HAP-1 (cell line): ENCODE measurements around the gene MTERF4.

Source experiments
- DNase-seq, 2 experiments: peaks; one replicate each; pipeline ENCODE4 v3.0.0-alpha.2; 2016 to 2020; ENCODE audit warnings: low spot score in 2 of 2
- H3K27me3 ChIP-seq: fragments of 250-450 bp; sonication (Bioruptor Pico); 2 replicates; pipeline ENCODE4 v1.5.1; 2020; ENCODE audit warnings: low read depth, mild to moderate bottlenecking, moderate library complexity
- H3K36me3 ChIP-seq: fragments of 250-450 bp; sonication (Bioruptor Pico); replicated peaks from 2 replicates; pipeline ENCODE4 v1.5.1; 2020; ENCODE audit warnings: mild to moderate bottlenecking
- H3K4me1 ChIP-seq: fragments of 250-450 bp; sonication (Bioruptor Pico); 2 replicates; pipeline ENCODE4 v1.5.1; 2020; ENCODE audit warnings: mild to moderate bottlenecking
- H3K4me3 ChIP-seq: fragments of 250-450 bp; sonication (Bioruptor Pico); 2 replicates; pipeline ENCODE4 v1.5.1; 2020; ENCODE audit warnings: mild to moderate bottlenecking, moderate library complexity
- H3K9me3 ChIP-seq: fragments of 250-450 bp; sonication (Bioruptor Pico); 2 replicates; pipeline ENCODE4 v1.5.1; 2020; ENCODE audit warnings: mild to moderate bottlenecking, moderate library complexity
- in situ Hi-C: fragments of 300-500 bp; cut with MboI; formaldehyde crosslinking; loops from 3 replicates; pipeline ENCODE4 v1.14.3; 2020; ENCODE audit warnings: low sequenced_read_pairs, inconsistent platforms, mixed read lengths

The MTERF4 gene

DNA sequence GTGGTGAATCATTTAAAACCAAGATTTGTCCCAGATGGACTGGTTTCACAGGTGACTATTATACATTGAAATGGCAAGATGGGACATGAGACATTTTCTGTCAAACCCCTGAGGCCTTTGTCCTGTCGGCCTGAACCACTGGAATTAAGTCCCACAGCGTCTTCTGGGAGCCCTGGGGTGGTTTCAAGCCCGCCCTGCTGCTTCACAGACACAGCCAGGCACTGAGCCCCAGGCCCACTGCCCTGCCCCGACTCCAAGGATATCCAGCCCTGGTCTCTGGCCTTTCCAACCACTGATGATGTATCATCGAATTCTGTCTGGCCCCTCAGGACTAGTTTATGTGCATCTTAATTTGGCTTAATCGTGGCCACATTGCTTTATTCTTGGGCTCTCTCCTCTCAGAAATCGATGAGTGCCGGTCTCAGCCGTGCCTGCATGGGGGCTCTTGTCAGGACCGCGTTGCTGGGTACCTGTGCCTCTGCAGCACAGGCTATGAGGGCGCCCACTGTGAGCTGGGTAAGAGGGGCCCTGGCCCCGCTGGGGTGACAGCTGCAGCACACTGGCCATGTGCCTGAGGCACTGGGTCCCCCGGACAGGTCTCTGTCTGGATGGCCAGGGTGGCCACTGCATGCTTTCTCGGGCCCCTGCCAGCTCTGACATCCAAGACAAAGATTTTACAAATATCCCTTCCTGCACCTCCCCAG lies 39.5 kb downstream of the MTERF4 start:
- H3K36me3 ChIP-seq, result no peaks in the 10 kb centered on the region
- in situ Hi-C loops, result no loop called here
- no peaks in the 10 kb centered on the region for H3K4me1 ChIP-seq
- H3K4me3 ChIP-seq, result no peak overlapping the region
- DNase-seq, result no peak
- no peaks in the 10 kb centered on the region for H3K9me3 ChIP-seq
- H3K27me3 ChIP-seq, result peaks cover 6% of the 10 kb centered on the region; the same call in 1 of the 2 replicates

DNA sequence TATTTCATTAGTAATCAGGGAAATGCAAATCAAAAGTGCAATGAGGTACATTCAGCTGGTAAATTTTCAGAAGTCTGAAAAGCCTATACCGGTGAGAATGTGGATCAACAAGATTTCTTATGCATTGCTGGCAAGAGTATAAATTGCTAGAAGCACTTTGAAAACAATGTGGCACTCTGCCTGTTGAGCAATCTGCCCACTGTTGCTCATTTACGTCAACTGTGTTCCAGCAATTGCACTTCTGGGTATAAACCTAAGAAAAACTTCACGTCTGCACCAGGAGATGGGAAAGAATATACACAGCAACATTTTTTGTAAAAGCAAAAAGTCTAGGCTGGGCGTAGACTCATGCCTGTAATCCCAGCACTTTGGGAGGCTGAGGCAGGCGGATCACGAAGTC lies 40.8 kb downstream of the MTERF4 start:
- in situ Hi-C loops, result no loop called here
- Histone ChIP-seq H3K4me1 (no peaks in the 10 kb centered on the region), H3K9me3 (no peaks in the 10 kb centered on the region), H3K36me3 (no peaks in the 10 kb centered on the region), H3K27me3 (peaks cover 6% of the 10 kb centered on the region; the same call in 1 of the 2 replicates), H3K4me3 (no peak overlapping the region)
- DNase-seq, result no peak

DNA sequence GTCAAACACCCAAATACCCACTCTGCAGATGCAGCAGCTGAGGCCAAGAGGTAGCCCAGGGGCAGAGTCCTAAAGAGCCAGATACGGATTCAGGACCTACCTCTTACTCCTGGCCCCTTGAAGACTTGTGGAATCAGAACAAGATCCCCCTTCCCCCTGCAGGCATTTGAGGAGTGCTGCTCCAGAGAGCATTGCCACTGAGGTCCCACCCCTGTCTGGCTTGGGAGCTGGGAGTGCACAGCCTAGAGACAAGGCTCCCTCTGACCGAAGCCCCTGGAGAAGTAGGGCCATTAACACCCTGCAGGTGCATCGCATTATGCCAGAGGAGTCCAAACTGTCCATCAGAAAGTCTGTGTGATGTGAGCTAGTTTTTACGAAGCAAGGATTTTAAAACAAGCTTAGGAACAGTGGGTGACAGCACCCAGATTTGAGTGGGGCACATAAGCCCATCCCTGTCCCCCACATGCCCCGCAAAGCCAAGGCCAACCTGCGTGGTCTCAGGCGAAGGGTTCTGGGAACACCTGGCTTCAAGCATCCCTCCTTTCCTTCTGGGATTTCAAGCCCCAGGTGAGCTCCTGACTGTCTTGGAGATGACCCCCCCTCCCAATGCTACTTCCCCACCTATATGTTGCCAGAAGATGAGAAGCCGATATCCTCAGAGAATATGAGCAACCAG lies 48.4 kb downstream of the MTERF4 start:
- Histone ChIP-seq H3K9me3 (no peaks in the 10 kb centered on the region), H3K4me3 (no peak overlapping the region), H3K27me3 (peaks cover 3% of the 10 kb centered on the region; the same call in 1 of the 2 replicates), H3K4me1 (no peaks in the 10 kb centered on the region), H3K36me3 (no peaks in the 10 kb centered on the region)
- in situ Hi-C loops, result no loop called here
- no peak for DNase-seq

DNA sequence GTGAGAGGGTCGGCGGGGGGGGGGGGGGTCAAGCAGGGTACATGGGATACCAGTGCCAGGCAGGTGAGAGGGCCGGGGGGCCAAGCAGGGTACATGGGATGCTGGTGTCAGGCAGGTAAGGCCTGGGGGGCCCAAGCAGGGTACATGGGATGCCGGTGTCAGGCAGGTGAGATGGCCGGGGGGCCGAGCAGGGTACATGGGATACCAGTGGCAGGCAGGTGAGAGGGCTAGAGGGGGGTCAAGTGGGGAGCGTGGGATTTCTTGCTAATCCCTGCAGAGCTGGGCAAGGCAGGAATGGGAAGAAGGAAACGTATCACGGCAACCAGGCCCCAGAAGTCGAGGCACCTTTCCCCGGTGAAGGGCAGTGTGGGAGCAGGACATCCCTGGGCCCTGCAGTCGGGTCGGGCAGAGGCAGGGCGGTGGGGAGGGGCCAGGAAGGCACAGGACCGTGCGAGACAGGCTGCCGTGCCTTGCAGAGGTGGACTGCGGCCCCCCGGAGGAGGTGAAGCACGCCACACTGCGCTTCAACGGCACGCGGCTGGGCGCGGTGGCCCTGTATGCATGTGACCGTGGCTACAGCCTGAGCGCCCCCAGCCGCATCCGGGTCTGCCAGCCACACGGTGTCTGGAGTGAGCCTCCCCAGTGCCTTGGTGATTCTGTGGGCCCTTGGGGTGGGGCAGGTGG lies 49.3 kb downstream of the MTERF4 start:
- Histone ChIP-seq H3K4me1 (no peaks in the 10 kb centered on the region), H3K27me3 (peaks cover 3% of the 10 kb centered on the region; the same call in 1 of the 2 replicates), H3K9me3 (no peaks in the 10 kb centered on the region), H3K36me3 (no peaks in the 10 kb centered on the region), H3K4me3 (no peak overlapping the region)
- in situ Hi-C loops, result no loop called here
- no peak for DNase-seq

DNA sequence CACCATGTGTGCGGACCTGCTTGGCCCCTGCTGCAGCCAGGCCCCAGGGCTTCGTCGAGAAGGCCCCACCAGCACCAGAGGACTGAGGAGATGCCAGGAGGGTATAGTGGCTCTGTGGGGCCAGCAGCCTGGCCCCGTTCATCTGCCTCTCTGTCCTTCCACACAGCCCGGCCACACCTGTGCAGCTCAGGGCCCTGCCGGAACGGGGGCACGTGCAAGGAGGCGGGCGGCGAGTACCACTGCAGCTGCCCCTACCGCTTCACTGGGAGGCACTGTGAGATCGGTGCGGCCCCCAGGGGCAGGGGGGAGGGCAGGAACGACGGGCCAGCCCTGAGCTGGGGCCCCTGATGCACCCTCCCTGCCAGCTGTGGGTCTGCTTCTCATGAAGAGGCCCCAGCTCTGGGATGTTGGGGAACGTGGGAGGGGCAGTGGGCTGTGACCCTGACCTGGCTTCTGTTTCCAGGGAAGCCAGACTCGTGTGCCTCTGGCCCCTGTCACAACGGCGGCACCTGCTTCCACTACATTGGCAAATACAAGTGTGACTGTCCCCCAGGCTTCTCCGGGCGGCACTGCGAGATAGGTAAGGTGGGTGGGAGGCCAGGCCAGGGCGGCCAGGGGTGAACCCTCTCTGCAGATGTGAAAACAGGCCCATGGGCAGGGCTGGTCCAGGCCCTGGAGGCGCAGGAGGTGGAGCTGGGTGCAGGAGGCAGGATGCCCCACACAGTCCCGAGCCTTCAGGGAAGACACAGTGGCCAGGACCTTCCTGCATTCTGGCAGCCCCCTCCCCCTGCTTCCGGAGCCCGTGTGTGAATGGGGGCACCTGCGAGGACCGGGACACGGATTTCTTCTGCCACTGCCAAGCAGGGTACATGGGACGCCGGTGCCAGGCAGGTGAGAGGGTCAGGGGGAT lies 50.3 kb downstream of the MTERF4 start:
- Histone ChIP-seq H3K9me3 (no peaks in the 10 kb centered on the region), H3K4me1 (no peaks in the 10 kb centered on the region), H3K36me3 (no peaks in the 10 kb centered on the region), H3K4me3 (no peak overlapping the region), H3K27me3 (peaks cover 3% of the 10 kb centered on the region; the same call in 1 of the 2 replicates)
- no peak for DNase-seq
- in situ Hi-C loops, result no loop called here

DNA sequence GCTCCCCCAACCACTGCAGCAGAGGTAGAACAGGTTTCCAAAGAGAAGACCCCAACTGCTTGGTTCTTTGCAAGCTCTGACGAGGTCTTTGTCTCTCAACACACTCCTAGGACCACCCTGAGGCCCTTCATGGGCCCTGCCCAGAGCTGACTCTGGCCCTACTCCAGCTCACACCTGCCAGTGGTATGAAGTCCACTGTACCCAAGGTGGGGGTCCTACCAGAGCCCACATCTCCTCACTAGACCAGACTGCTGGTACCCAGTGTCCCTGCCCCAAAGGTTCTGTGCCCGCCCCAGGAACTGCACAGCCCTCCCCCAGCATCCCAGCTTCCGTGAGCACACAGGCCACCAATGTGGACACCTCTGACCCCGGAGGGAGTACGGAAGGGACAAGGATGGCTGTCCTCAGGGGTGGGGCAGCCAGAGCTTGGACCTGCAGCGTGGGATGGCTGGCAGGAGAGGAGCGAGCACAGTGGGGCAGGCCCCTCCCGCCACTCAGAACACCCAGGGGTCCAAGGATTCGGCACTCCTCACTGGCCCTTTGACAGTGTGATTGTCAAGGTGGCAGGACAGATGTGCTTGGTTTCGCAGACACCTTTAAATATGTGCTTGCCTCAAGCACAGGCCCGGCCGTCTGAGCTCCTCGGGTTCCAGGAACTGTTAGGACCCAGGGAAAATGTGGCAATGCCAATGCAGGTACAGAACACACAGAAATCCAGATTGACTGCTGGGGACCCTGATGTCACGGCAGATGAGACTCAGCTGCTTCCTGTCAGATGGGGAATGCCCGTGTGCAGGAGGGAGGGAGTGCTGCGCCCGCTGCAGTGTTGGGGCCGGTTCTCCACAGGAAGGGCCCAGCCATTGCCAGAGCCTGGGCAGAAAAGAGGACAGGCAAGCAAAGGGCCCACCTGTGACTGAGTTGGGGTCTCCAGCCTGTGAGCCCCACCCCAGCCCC lies 51.2 kb downstream of the MTERF4 start:
- Histone ChIP-seq H3K4me3 (no peak overlapping the region), H3K36me3 (no peaks in the 10 kb centered on the region), H3K27me3 (peaks cover 3% of the 10 kb centered on the region; the same call in 1 of the 2 replicates), H3K4me1 (no peaks in the 10 kb centered on the region), H3K9me3 (no peaks in the 10 kb centered on the region)
- no peak for DNase-seq
- in situ Hi-C loops, result no loop called here

DNA sequence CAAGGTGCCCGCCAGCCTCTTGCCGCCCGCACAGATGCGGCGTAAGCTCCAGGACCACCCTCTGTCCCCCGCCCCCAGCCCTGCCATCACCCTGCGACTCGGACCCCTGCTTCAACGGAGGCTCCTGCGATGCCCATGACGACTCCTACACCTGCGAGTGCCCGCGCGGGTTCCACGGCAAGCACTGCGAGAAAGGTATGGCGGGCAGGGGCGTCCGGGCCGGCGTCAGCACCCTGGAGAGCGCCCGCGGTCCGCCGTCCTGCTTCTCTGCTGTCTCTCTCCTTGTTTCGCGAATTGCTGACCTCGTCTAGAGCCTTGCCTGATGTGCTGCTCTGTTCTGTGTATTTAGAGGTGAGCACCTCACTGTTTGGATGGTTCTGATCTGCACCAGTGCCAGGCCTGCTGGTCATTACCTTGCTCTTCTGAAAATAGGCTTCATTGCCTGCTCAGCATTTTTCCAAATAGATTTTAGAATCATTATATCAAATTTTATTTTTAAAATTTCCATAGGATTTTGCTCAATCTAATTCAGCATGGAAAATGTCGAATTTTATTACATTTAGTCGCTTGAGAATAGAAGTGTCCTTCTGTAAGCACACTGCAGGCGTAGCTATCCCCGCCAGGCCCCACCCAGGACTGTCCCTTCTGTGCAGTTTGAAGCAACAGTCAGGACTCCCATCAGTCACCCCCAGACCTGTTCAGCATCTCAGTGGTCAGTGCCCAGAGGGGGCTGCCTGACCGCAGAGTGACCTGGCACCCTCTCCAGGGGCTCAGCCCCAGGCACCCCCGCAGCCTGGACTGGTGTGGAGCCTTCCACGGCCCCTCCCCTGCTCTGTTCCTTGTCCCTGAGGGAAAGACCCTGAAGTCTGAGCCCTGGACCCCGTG lies 52.1 kb downstream of the MTERF4 start:
- no peaks in the 10 kb centered on the region for H3K36me3 ChIP-seq
- H3K4me1 ChIP-seq, result no peaks in the 10 kb centered on the region
- in situ Hi-C loops, result loop anchor here (25.0 kb wide), 1 partner anchor 388 kb away; no protein-coding TSS in a partner anchor
- H3K27me3 ChIP-seq, result no peaks in the 10 kb centered on the region
- H3K9me3 ChIP-seq, result no peaks in the 10 kb centered on the region
- DNase-seq, result no peak
- H3K4me3 ChIP-seq, result no peak overlapping the region

DNA sequence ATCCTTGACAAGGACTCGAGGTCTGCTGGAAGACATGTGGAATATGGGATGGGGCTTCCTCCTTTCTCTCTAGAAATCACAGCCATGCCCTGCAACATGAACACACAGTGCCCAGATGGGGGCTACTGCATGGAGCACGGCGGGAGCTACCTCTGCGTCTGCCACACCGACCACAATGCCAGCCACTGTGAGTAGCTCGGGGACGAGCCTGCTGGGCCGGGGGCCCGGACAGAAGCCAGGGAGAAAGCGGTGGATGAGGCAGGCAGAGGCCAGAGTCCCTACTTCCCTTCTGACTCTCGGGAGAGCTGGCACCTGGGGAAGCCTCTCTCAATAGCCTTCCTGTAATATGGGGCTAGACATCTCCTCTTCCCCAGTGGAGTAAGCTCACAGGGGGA lies 53.1 kb downstream of the MTERF4 start:
- no peaks in the 10 kb centered on the region for H3K36me3 ChIP-seq
- H3K4me1 ChIP-seq, result no peaks in the 10 kb centered on the region
- H3K9me3 ChIP-seq, result 0 out of 2 replicates have a peak, but pooled peaks cover 2% of the 10 kb centered on the region
- DNase-seq, result no peak
- no peaks in the 10 kb centered on the region for H3K27me3 ChIP-seq
- no peak overlapping the region for H3K4me3 ChIP-seq
- in situ Hi-C loops, result loop anchor here (25.0 kb wide), 1 partner anchor 387 kb away; no protein-coding TSS in a partner anchor

DNA sequence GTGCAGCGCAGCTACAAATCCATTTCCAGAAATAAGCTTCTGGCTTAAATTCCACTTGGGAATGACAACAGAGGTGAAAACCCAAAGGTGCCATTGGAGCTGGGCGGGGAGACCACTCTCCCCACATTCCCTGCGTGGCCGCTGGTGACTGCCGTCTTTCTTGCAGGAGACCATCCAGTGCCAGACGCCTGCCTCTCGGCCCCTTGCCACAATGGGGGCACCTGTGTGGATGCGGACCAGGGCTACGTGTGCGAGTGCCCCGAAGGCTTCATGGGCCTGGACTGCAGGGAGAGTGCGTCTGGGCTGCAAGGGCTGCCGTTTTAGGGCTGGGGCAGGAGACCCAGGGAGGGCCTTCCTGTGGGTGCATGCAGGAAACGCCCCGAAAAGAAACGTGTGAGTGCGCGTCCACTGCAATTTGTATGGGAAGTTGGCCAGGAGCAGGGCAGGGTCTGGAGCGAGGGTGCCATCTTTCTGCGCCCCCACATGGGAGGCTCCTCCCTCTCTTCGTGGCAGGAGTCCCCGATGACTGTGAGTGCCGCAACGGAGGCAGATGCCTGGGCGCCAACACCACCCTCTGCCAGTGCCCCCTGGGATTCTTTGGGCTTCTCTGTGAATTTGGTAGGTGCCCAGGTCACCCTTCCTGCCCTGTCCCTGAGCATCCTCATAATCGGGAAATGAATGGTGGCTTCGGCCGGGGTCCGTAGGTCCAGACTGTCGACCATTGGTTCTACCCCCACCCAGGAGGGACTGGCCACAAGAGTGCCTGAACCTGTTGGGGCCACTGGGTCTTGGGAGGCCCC lies 53.7 kb downstream of the MTERF4 start:
- no peaks in the 10 kb centered on the region for H3K4me1 ChIP-seq
- 0 out of 2 replicates have a peak, but pooled peaks cover 2% of the 10 kb centered on the region for H3K9me3 ChIP-seq
- no peak for DNase-seq
- no peak overlapping the region for H3K4me3 ChIP-seq
- H3K36me3 ChIP-seq, result no peaks in the 10 kb centered on the region
- no peaks in the 10 kb centered on the region for H3K27me3 ChIP-seq
- in situ Hi-C loops, result loop anchor here (25.0 kb wide), 1 partner anchor 386 kb away; no protein-coding TSS in a partner anchor

DNA sequence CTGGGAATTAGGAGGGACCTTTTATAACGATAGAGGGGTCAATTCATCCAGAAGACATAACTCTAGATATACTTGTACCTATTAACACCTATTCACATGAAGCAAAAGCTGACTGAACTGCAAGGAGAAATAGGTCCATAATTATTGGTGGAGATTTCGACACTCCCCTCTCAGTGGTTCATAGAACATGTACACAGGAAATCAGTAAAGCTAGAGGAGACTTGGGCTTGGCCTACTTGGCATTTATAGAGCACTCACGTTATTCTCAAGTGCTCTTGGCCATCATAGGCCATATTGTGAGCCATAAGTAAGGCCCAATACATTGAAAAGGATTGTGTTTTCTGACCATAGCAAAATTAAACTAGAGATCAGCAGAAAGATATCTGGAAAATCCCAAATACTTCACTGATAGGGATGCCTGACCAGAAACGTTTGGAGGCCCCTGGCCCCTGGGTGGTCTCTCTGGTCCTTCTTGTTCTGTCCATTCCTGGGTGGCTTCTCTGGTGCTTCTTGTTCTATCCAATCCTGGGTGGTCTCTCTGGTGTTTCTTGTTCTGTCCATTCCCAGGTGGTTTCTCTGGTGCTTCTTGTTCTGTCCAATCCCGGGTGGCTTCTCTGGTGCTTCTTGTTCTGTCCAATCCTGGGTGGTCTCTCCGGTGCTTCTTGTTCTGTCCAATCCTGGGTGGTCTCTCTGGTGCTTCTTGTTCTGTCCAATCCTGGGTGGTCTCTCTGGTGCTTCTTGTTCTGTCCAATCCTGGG lies 54.7 kb downstream of the MTERF4 start:
- no peaks in the 10 kb centered on the region for H3K36me3 ChIP-seq
- no peaks in the 10 kb centered on the region for H3K27me3 ChIP-seq
- 0 out of 2 replicates have a peak, but pooled peaks cover 2% of the 10 kb centered on the region for H3K9me3 ChIP-seq
- DNase-seq, result no peak
- in situ Hi-C loops, result loop anchor here (25.0 kb wide), 1 partner anchor 385 kb away; no protein-coding TSS in a partner anchor
- H3K4me1 ChIP-seq, result no peaks in the 10 kb centered on the region
- H3K4me3 ChIP-seq, result no peak overlapping the region
